Measurements from ENCODE around the gene PPM1K.

Gene PPM1K

DNA sequence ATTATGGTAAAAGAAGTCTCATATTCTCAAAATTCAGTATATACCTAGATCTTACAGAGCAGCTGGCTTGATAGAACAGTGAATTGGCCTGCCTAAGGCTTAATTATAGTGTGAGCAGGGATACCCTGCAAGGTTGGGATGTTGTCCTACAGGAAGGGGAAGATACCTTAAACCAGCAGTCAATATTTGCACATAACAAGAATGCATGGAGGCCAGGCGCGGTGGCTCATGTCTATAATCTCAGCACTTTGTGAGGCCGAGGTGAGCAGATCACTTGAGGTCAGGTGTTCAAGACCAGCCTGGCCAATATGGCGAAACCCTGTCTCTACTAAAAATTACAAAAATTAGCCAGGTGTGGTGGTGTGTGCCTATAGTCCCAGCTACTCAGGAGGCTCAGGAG is 67.2 kb downstream of the PPM1K start:
- no peak for DNase-seq (ENCODE audit: low spot score)

DNA sequence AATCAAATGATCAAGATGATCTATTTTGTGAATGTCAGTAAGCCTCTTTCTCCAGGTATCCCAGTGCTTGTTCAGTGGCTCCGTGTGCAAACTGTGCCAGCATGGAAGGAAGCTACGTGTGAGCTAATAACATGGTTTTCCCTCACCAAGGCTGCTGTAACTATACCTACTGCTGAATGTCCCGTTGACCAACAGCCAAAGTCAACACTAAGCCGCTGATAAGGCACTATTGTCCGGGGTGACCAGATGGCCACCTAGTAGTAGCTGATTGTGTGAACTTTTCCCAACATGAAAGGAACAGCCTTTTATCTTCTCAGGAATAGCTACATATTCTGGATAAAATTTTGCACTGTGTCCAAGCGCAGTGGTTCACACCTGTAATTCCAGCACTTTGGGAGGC is 68.0 kb downstream of the PPM1K start:
- no peak for DNase-seq (ENCODE audit: low spot score)

- no peak for DNase-seq (ENCODE audit: low spot score)
Measured at GRCh38 chr4:88215351-88215750, 69.0 kb downstream of the PPM1K start.

GRCh38 chr4:88212253-88212561 is 72.2 kb downstream of the PPM1K start:
- DNase-seq (ENCODE audit: low spot score): no peak

GRCh38 chr4:88211473-88212252 is 72.7 kb downstream of the PPM1K start:
- DNase-seq (ENCODE audit: low spot score): peak; percentile 68

DNA sequence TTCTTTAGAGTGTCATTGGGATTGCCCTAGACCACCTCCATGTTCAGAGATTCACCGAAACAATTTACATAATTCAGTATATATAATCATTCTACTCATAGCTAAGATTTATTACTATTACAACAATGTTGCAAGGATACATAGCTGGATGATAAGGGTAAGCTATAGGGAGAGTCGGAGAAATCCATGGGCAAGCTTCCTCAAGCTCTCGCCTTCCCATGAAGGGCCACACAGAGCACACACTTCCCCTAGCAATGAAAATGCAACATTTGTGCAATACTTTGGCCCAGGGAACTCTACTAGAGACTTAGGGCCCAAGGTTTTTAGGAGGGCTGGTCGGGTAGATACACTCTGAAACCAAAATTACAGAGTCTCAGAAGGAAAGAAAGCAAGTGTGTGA is 76.2 kb downstream of the PPM1K start:
- no peak for DNase-seq (ENCODE audit: low spot score)
